AG10803 (cell line): ENCODE results near the gene ARL16.

Experiments
- DNase-seq: peaks from one replicate; pipeline ENCODE4 v3.0.0; 2010; ENCODE audit warnings: low read depth
- H3K4me3 ChIP-seq: 2 replicates; pipeline ENCODE4 v1.5.1; 2011; ENCODE audit warnings: mild to moderate bottlenecking, low read length, control low read depth
- TF ChIP-seq, protein P1 (sequence below): conservative IDR thresholded peaks from 2 replicates; pipeline ENCODE4 v1.5.1; 2011; ENCODE audit warnings: mild to moderate bottlenecking, low read length, control low read depth, inconsistent platforms

The ARL16 gene

DNA sequence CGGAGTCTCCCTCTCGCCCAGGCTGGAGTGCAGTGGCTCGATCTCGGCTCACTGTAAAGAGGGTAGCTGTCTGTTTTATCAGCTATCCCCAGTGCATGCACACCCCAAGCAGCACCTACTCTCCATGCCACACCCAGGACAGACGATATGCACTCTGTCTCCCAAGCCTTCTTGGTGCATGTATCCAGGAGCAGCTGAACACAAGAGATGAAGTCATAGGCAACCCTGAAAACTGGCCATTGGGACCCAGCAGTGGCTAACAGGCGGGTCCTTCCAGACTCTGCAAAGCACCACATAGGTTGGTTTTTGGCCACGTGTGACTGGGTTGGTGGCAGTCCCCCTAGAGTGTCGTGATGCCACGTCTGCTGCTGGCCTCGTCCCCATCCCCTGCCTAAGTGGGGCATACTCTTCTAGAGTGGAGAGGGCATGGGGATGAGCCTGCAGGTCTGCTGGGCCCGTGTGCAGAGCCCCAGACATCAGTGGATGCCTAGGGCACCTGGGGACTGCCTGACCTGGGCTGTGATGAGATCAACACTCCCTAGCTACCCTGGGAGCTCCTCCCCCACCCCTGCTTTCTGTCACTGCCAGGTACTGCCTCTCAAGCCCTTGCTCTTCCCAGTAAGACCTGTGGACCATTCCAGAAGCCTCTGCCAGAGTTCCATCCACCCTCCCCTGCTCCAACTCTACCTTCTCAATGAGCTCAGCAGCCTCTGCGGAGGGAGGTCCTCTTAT, 36.6 kb downstream of the ARL16 start:
- no peak for DNase-seq
- TF ChIP-seq, protein P1, sequence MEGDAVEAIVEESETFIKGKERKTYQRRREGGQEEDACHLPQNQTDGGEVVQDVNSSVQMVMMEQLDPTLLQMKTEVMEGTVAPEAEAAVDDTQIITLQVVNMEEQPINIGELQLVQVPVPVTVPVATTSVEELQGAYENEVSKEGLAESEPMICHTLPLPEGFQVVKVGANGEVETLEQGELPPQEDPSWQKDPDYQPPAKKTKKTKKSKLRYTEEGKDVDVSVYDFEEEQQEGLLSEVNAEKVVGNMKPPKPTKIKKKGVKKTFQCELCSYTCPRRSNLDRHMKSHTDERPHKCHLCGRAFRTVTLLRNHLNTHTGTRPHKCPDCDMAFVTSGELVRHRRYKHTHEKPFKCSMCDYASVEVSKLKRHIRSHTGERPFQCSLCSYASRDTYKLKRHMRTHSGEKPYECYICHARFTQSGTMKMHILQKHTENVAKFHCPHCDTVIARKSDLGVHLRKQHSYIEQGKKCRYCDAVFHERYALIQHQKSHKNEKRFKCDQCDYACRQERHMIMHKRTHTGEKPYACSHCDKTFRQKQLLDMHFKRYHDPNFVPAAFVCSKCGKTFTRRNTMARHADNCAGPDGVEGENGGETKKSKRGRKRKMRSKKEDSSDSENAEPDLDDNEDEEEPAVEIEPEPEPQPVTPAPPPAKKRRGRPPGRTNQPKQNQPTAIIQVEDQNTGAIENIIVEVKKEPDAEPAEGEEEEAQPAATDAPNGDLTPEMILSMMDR = no peak

DNA sequence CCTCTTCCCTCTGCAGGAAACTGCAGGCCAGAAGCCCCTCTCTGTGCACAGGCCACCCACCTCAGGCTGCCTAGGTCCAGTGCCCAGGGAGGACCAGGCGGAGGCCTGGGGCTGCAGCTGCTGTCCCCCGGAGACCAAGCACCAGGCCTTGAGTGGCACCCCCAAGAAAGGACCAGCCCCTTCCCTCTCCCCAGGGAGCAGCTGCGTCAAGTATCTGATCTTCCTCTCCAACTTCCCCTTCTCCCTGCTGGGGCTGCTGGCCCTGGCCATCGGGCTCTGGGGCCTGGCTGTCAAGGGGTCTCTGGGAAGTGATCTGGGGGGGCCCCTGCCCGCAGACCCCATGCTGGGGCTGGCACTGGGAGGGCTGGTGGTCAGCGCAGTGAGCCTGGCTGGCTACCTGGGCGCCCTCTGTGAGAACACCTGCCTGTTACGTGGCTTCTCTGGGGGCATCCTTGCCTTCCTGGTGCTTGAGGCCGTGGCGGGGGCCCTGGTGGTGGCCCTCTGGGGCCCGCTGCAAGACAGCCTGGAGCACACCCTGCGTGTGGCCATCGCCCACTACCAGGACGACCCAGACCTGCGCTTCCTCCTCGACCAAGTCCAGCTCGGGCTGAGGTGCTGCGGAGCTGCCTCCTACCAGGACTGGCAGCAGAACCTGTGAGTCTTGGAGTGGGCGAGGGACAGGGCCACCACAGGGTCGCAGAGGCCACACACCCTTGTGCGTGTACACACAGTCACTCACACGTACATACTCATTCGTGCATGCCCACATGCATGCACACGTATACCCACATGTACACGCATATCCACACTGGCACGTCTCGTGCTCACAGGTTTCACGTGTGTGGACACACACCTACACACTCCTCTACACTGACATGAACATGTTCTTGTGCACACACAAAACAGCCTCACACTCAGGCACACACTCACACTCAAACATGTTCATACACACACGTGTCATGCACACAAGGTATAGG, 38.3 kb downstream of the ARL16 start:
- DNase-seq = no peak
- TF ChIP-seq, protein P1 = no peak
- no peak overlapping the region for H3K4me3 ChIP-seq

More for the DNA sequence above, 36.6 kb downstream of the ARL16 start:
- no peak overlapping the region for H3K4me3 ChIP-seq

DNA sequence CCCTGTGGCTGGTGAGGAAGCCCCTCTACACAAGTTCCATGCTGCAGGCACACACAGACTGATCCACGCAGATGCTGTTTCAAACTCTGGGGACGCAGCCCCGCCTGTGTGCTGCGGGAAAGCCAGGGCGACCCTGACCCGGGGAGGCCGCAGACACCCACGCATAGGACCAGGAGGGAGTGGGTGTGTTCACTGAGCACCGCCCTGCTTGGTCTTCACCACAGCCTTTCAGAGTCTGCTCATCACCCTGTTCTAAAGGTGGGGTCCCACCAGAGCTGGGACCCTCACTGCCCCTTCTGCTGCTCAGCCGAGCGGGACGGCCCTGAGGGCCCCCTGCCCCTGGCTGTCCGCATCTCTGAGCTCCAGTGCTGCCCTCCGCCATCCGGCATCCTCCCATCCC, 39.1 kb downstream of the ARL16 start:
- no peak for DNase-seq
- no peak overlapping the region for H3K4me3 ChIP-seq
- TF ChIP-seq, protein P1 = no peak

DNA sequence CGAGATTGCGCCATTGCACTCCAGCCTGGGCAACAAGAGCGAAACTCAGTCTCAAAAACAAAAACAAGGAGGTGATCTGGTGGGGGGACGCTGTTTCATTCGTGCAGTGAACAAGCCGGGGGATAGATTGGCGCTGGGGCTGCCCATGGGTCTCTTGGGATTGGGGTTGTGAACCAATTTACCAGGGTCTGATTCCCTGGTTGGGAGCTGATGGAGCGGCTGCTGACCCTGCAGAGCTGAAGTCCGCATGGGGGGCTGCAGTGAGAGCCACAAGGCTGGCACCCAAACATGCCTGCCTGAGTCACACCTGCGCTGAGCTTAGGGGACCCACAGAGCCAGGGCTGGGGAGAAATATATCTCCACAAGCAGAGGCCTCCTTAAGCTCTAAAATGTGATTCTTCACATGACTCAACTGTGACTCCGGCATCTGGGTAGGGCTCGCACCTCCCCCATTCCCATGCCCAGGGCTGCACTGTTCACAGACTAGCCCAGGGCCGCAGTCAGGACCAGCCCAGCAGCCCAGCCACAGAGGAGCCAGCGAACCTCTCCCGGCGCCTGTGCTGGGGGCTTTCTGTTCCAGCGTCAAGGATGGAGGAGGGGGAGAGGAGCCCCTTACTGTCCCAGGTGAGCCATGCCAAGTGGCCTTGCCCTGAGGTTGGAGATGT, 41.6 kb downstream of the ARL16 start:
- TF ChIP-seq, protein P1 = no peak
- no peak overlapping the region for H3K4me3 ChIP-seq
- DNase-seq = peak; percentile 68

DNA sequence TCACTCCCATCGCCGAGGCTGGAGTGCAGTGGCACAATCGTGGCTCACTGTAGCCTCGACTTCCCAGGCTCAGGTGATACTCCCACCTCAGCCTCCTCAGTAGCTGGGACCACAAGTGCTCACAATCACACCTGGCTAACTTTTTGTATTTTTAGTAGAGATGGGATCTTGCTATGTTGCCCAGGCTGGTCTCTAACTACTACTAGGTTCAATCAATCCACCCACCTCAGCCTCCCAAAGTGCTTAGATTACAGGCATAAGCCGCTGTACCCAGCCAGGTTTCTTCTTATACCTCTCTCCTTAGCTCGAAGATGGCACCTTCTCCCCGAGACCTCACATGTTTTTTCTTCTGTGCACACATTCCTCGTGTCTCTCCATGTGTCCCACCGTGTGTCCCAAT, 43.6 kb downstream of the ARL16 start:
- no peak overlapping the region for H3K4me3 ChIP-seq

DNA sequence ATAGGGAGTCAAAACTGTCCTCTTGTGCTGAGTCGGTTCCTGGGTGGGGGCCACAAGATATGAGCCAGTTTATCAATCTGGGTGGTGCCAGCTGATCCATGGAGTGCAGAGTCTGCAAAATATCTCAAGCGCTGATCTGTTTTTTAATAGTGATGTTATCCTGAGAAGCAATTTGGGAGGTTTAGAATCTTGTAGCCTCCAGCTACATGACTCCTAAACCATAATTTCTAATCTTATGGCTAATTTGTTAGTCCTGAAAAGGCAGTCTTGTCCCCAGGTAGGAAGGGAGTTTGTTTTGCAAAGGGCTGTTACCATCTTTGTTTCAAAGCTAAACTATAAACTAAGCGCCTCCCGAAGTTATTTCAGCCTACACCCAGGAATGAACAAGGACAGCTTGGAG, 44.9 kb downstream of the ARL16 start:
- TF ChIP-seq, protein P1 = no peak
- DNase-seq = no peak
- H3K4me3 ChIP-seq = no peak overlapping the region

More for the DNA sequence above, 43.6 kb downstream of the ARL16 start:
- DNase-seq = no peak
- TF ChIP-seq, protein P1 = no peak
